ENCODE results near the gene HOXB1. TPM values are rescaled to one million over a fixed set of nuclear protein-coding genes. Genes with fewer than 3 reads are reported as not detected.

Gene HOXB1
- total and polyA plus RNA-seq, 2 of the 8 experiments (the other 6 are each of a cell fraction or from before 2014, with no cell fraction given), result not detected

DNA sequence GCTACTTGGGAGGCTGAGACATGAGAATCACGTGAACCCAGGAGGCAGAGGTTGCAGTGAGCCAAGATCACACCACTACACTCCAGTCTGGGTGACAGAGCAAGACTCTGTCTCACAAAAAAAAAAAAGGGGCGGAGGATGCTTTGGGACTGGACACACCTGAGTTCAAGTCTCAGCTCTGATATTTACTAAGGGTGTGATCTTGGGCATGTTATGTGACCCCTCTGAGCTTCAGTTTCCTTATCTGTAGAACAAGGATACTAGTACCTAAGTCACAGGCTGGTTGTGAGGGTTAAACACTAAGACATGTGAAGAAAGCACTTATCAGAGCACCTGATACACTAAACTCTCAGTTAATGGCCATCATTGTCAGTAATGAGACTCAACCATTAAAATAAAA lies 25.9 kb downstream of the HOXB1 start:
- no peak for TF ChIP-seq BRCA1 (IDR thresholded peaks at IDR 0.05; ENCODE audit: low read depth, low read length)
- no peak for TF ChIP-seq TAF1 (IDR thresholded peaks at IDR 0.05; ENCODE audit: low read depth, low read length)
- no peak for TF ChIP-seq SIRT6 (IDR thresholded peaks at IDR 0.05; ENCODE audit: low read length)
- TF ChIP-seq BACH1 (IDR thresholded peaks at IDR 0.05; ENCODE audit: low read length), result no peak
- TF ChIP-seq CHD2 (IDR thresholded peaks at IDR 0.05; ENCODE audit: low read length), result no peak
- no peak for TF ChIP-seq CREB1 (IDR thresholded peaks at IDR 0.05)
- no peak for TF ChIP-seq GABPA (IDR thresholded peaks at IDR 0.05; ENCODE audit: borderline replicate concordance, insufficient read depth, low read length)
- no peak for TF ChIP-seq JUN (IDR thresholded peaks at IDR 0.05; ENCODE audit: low read depth, low read length)
- no peak for TF ChIP-seq SIN3A (conservative IDR thresholded peaks at IDR 0.05 in 1 of 2, IDR thresholded peaks at IDR 0.05 in 1 of 2; ENCODE audit: low read depth in 1 of 2, low read length in 2 of 2)
- no peak for TF ChIP-seq ZNF274 (IDR thresholded peaks at IDR 0.05; ENCODE audit: borderline replicate concordance, extremely low read depth, low read length)
- no peak for TF ChIP-seq SAP30 (IDR thresholded peaks at IDR 0.05; ENCODE audit: insufficient read depth, insufficient replicate concordance, low read length)
- TF ChIP-seq EP300 (IDR thresholded peaks at IDR 0.05; ENCODE audit: borderline replicate concordance in 1 of 2, low read depth in 2 of 2, low read length in 2 of 2), result no peak
- TF ChIP-seq NRF1 (IDR thresholded peaks at IDR 0.05; ENCODE audit: low read depth, low read length), result no peak
- no peak for TF ChIP-seq JUND (IDR thresholded peaks at IDR 0.05; ENCODE audit: low read length)
- Histone ChIP-seq H3K18ac (ENCODE audit: extremely low read depth, low read length) (no peak overlapping the region), H4K20me1 (replicated peaks in 1 of 2; ENCODE audit: control insufficient read depth in 1 of 2, insufficient read depth in 2 of 2, low read length in 2 of 2) (no peaks in the 10 kb centered on the region), H3K23me2 (ENCODE audit: low read depth, low read length) (no peaks in the 10 kb centered on the region), H3K9me3 (ENCODE audit: insufficient read depth in 2 of 2, low read depth in 1 of 2, low read length in 1 of 2) (no peaks in the 10 kb centered on the region), H3K4me3 (ENCODE audit: extremely low read depth in 1 of 4, insufficient read depth in 2 of 4, low read depth in 3 of 4, low read length in 4 of 4) (no peak overlapping the region), H4K91ac (replicated peaks; ENCODE audit: insufficient read length, low read length) (no peak overlapping the region), H3K4ac (replicated peaks; ENCODE audit: insufficient read length, low read depth, low read length) (no peak overlapping the region), H2BK20ac (ENCODE audit: low read length) (no peak overlapping the region), H3K79me2 (ENCODE audit: control insufficient read depth in 1 of 2, insufficient read depth in 2 of 2, low read length in 2 of 2) (no peaks in the 10 kb centered on the region), H3K36me3 (ENCODE audit: control insufficient read depth in 2 of 4, insufficient read depth in 4 of 4, low read length in 3 of 4) (no peaks in the 10 kb centered on the region), H3K27me3 (replicated peaks in 1 of 4; ENCODE audit: control insufficient read depth in 3 of 4, extremely low read depth in 1 of 4, insufficient read depth in 3 of 4, low read length in 3 of 4) (peaks cover 0 to 13% (median 8%) of the 10 kb centered on the region in 4 experiments; a peak in 5 of 7 replicates), H4K5ac (ENCODE audit: insufficient read length, low read depth, low read length) (no peak overlapping the region), H3K9ac (replicated peaks in 1 of 4; ENCODE audit: extremely low read depth in 1 of 4, low read depth in 3 of 4, low read length in 3 of 4) (no peak overlapping the region), H2AK5ac (ENCODE audit: low read depth, low read length) (no peak overlapping the region), H2BK120ac (replicated peaks; ENCODE audit: low read depth, low read length) (no peak overlapping the region), H3K4me1 (replicated peaks in 1 of 4; ENCODE audit: control insufficient read depth in 3 of 4, insufficient read depth in 4 of 4, low read length in 3 of 4) (peaks cover 0 to 4% (median 0%) of the 10 kb centered on the region in 4 experiments; a peak in 2 of 7 replicates), H4K8ac (ENCODE audit: extremely low read depth, insufficient read depth, low read length) (no peak overlapping the region), H3K14ac (ENCODE audit: insufficient read length) (no peak overlapping the region), H2BK5ac (ENCODE audit: low read depth, low read length) (no peak overlapping the region), H2BK15ac (ENCODE audit: low read length) (no peak overlapping the region), H2BK12ac (ENCODE audit: low read depth, low read length) (no peak overlapping the region), H3K27ac (ENCODE audit: low read depth, low read length) (no peak overlapping the region), H3K79me1 (ENCODE audit: low read depth, low read length) (no peaks in the 10 kb centered on the region), H3K56ac (replicated peaks; ENCODE audit: insufficient read length, low read depth, low read length) (no peak overlapping the region), H2AFZ (ENCODE audit: low read length) (no peak overlapping the region), H3K4me2 (ENCODE audit: insufficient read depth in 1 of 2, low read depth in 2 of 2, low read length in 2 of 2) (no peak overlapping the region), H3K23ac (ENCODE audit: insufficient read length) (no peak overlapping the region)
- FAIRE-seq, result no peak
- DNase-seq (ENCODE audit: low read depth in 1 of 2, low spot score in 2 of 2), result no peak
- 83% methylated on average over 2 of the region's 2 CpGs; no CpG with 5 or more reads in 1 of the 2 experiments for WGBS, 2 experiments (ENCODE audit: extremely low coverage in 1 of 2, insufficient coverage in 1 of 2, insufficient read length in 1 of 2, insufficient replicate concordance in 2 of 2, low coverage in 1 of 2, low lambda C conversion rate in 2 of 2, missing lambda C conversion rate in 1 of 2)
- POLR2A ChIA-PET (ENCODE audit: partially characterized antibody), result interaction anchor here (1.4 to 1.8 kb wide), 2 partner anchors 11 to 16 kb away, joined by 3 to 6 read pairs; no protein-coding TSS in a partner anchor
- CTCF ChIA-PET (ENCODE audit: partially characterized antibody), result interaction anchor here (0.7 to 5.0 kb wide), 7 partner anchors 11 to 118 kb away, joined by 3 to 34 read pairs (median 6); partner anchors contain the start of gene HOXB3
